NCI-H226 (cell line): ENCODE data around the gene TNIK.
"Not testable (repeated sequence)": the region's sequence is repeated elsewhere in the genome, so short reads cannot be mapped to it uniquely, and the experiment has no call there.

Source experiments
- DNase-seq: peaks from one replicate; pipeline ENCODE4 v3.0.0-alpha.2; 2015

The TNIK gene

GRCh38 chr3:171468296-171468906 is 8.2 kb upstream of the TNIK start:
- DNase-seq: no peak

GRCh38 chr3:171465763-171466162 is 5.6 kb upstream of the TNIK start:
- no peak for DNase-seq

DNA sequence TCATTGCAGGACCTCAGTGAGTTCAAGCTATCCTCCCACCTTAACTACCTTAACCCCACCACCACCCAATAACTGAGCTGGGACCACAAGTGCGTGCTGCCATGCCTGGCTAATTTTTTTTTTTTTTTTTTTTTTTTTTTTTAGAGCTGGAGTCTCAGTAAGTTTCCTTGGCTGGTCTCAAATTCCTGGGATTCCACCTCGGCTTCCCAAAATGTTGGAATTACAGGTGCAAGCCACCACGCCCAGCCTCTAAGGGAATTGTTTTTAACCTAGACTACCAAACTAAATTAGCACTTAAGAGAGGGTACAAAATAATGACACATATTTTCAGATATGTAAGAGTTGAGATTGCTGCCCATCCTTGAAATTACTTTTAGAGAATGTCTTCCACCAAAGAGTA is 4.3 kb upstream of the TNIK start:
- DNase-seq: no peak

DNA sequence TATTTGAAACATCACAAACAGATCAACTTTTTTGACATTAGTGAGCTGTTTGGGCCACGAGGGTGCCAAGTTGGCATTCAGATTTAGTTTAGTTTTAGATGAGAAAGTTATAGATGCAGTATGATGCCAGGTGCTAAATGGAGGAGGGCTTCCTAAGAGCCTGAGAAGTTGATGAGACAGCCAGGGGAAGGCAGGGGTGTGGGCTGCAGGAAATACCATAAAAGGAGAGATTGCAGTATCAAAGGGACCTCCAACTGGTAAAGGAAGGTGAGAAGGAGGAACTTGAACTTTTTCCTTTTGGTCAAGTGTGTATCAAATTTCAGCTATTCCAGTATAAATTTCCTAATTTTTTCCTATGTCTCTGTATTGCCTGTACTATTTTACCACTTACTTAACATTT is 2.0 kb upstream of the TNIK start:
- no peak for DNase-seq

- DNase-seq: no peak
These were observed 1.3 kb upstream of the TNIK start for GRCh38 chr3:171461525-171461917.

DNA sequence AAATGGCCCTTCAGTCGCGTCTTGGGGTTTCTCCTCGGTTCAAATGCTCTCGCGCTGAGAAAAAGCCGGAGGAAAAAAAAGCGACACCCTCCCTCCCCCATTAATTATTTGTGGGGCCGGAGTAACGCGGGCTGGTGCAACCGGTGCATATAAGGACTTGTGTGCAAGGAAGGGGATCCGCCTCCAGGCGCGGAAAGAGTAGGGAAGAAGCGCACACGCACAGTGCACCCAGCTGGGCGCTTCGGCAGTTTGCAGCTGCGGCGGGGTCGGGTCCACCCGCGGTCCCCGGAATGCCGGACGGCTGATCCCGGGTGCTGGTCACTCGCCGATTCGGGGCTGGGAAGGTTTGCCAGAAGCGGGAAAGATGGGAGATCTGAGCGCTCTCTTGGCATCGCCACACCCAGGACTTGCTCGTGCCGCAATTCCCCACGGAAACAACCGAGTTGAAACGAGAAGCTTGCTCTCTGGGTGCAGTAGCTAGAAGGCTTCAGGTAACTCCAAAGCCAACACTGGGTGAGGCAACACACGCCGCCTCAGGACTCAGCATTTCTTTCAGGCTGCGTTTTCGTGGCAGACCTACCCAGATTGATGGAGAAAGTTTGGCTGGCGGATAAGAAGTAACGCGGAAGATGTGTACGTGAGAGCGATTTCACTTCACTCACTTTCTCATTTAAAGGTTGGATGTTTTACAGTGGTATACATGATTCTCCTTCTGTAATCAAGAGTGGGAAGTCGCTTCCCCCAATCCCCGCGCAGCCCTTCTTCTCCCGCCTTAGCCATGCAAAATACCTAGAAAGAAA is 720 bp upstream of the TNIK start:
- peak; percentile 65 for DNase-seq

GRCh38 chr3:171459137-171459941 is 866 bp downstream of the TNIK start:
- DNase-seq: no peak

GRCh38 chr3:171458864-171459136 is 1.4 kb downstream of the TNIK start:
- DNase-seq: no peak

- DNase-seq: no peak
These were observed 1.9 kb downstream of the TNIK start for GRCh38 chr3:171458071-171458863.

GRCh38 chr3:171457607-171458061 is 2.6 kb downstream of the TNIK start:
- DNase-seq: no peak

DNA sequence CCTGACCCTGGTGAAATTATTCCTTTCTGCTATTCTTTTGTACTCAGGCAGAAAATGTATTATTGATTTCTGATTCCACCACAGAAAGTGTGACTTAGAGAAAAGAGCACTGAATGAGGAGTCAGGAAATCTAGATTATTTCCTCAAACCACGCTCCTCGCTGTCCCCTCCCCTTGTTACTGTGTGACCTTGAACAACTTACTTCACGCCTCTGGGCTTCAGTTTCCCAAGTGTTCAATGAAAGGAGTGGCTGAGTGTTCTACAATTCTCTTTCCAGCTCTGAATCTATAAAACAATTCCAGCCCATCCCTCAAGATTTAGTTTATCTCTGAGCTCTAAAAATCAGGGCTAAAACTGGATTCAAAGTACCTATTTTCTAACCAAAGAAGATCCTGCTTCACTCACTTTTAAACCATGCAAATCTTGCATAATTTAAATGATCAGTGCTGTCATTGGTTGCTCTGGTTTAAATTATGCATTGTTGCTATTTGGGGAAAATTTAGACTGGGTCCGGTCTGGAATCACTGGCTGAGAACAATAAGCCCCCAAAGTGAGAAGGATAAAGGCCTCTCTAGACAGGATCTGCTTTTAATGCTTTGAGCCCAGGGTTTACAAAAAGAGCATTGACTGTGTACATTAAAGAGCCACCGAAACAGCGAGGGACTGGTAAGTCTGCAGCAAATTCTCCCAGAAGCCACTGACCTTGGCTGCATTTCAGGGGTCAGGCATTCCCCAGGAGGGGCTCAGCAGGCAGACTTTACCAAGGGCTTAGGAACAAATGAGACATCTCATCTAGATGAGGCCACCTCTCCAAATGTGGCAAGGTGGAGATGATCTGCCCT is 3.2 kb downstream of the TNIK start:
- no peak for DNase-seq

GRCh38 chr3:171455603-171456550 is 4.3 kb downstream of the TNIK start:
- no peak for DNase-seq

DNA sequence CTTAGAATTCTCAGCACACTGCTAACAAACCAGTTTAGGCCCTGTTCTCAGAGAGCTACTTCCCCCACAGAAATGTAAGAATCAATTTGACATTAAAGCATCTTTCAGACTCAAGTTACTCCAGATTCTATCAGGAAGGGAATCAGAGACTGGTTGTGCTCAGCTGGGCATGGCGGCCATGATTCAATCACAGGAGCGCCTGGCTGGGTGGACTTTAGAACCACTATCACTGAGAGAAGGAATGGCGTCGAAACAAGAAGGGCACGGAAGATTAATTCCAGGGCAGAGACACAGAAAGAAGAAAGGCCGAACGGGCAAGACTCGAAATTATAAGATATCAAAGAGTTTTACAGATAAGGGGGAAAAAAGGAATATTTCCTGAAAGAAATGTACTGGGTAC is 6.2 kb downstream of the TNIK start:
- DNase-seq: no peak

GRCh38 chr3:171453180-171453886 is 6.9 kb downstream of the TNIK start:
- no peak for DNase-seq

DNA sequence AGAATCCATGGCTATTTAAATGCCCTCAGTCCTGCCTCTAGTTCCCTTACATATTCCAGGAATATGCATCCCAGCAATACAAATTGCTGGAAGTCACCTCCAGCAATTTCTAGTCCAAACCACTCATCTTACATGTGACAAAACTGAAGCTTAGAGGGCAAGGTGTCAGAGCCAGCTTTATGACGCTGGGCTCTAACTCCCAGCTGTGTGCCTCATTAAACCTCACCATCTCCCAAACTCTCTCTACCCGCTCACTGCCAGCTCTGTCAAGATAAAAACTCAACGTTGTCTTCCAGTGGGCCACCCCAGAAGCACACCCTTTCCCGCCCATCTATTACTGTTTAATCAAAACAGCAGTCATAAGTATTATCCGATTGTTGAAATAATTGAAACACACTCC is 7.9 kb downstream of the TNIK start:
- no peak for DNase-seq

- DNase-seq: no peak
These were observed 8.3 kb downstream of the TNIK start for GRCh38 chr3:171451915-171452314.

DNA sequence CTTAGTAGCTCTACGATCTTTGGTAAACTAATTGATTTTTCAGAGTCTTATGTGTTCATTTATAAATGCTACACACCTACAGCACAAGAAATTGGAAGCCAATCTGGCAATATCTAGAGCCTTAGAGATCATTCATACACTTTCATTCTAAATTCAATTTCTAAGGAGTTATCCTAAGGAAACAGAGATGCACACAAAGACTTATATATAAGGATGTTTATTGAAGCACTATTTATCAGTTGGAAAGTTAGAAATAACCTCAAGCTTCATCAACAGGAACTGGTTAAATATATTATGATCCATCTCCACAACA is 12.7 kb downstream of the TNIK start:
- DNase-seq: not testable (repeated sequence)

DNA sequence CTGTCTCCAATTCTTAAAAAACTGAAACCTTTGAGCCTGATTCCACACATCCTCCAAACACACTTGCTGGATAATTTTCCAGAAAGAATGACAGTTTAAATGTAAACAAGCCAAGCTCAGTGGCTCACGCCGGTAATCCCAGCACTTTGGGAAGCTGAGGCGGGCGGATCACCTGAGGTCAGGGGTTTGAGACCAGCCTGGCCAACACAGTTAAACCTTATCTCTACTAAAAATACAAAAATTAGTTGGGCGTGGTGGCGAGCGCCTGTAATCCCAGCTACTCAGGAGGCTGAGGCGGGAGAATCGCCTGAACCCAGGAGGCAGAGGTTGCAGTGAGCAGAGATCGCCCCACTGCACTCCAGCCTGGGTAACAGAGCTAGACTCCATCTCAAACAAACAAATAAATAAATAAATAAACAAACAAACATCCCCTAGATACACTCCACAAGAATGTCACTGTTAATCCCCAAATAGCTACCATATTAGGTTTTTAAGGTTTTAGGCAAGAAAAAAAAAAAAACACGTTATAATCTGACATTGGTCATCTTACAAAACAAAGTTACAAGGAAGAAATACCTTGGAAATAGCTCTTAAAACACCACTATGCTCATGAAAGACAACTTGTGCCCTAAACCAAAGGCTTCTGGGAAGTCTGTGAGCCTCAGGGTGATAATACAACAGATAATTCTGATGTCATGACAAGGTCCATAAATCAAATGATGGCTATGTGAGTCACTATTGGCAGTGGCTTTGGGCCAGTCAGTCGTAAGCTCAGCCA is 13.2 kb downstream of the TNIK start:
- DNase-seq: peak; percentile 45

GRCh38 chr3:171446301-171446700 is 13.9 kb downstream of the TNIK start:
- no peak for DNase-seq
